Ovary (tissue), 3 donors: ENCODE data around the gene WNT7B.

Experiments used
- POLR2A ChIP-seq: fragments of 450-650 bp; IDR thresholded peaks from one replicate; pipeline ENCODE4 v1.6.1; 2017; ENCODE audit warnings: antibody characterized with exemption, mild to moderate bottlenecking, moderate library complexity
- TF ChIP-seq, protein P1 (sequence below), 3 donors: fragments of 450-650 bp in 2 of 3; fragments of 200-600 bp in 1 of 3; IDR thresholded peaks; one replicate each; pipeline versions ENCODE4 v1.5.1 to v1.8.0; 2016 to 2022; ENCODE audit warnings: antibody characterized with exemption in 3 of 3, mild to moderate bottlenecking in 1 of 3
- donor health status: DM: no; HTN: no; CAD: no.

DNA sequence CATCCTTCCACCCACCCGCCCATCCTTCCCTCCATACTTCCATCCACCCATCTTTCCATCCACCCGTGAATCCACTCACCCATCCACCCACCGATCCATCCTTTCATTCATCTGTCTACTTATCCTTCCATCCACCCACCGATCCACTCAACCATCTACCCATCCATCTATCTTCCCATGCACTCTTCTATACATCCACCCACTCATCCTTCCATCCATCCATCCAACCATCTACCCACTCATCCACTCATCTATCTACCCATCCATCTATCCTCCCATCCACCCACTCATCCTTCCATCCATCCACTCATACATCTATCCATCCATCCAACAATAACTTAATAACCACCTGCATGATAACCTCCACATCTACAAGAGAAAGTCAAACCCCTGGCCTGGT, 47.3 kb downstream of the WNT7B start:
- TF ChIP-seq, protein P1, sequence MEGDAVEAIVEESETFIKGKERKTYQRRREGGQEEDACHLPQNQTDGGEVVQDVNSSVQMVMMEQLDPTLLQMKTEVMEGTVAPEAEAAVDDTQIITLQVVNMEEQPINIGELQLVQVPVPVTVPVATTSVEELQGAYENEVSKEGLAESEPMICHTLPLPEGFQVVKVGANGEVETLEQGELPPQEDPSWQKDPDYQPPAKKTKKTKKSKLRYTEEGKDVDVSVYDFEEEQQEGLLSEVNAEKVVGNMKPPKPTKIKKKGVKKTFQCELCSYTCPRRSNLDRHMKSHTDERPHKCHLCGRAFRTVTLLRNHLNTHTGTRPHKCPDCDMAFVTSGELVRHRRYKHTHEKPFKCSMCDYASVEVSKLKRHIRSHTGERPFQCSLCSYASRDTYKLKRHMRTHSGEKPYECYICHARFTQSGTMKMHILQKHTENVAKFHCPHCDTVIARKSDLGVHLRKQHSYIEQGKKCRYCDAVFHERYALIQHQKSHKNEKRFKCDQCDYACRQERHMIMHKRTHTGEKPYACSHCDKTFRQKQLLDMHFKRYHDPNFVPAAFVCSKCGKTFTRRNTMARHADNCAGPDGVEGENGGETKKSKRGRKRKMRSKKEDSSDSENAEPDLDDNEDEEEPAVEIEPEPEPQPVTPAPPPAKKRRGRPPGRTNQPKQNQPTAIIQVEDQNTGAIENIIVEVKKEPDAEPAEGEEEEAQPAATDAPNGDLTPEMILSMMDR (IDR thresholded peaks at IDR 0.05): no peak
- no peak for TF ChIP-seq POLR2A
